Epithelial cell of proximal tubule (primary cell): ENCODE measurements around the gene UBA7. TPM values are rescaled to one million over a fixed set of nuclear protein-coding genes. Genes with fewer than 3 reads are reported as not detected.

Source experiments
- DNase-seq: peaks from one replicate; pipeline ENCODE4 v3.0.0-alpha.2; 2011; ENCODE audit warnings: low read depth
- H3K4me3 ChIP-seq: 2 replicates; pipeline ENCODE4 v1.5.1; 2011; ENCODE audit warnings: low read depth, mild to moderate bottlenecking, low read length
- CTCF ChIP-seq: conservative IDR thresholded peaks from 2 replicates; pipeline ENCODE4 v1.5.1; 2012; ENCODE audit warnings: low read depth, mild to moderate bottlenecking, low read length
- total RNA-seq: library from RNA; depleted of rRNA; stranded (reverse); fragments of >200 nt; gene quantifications from 2 replicates; pipeline ENCODE4 v1.2.3, GENCODE V29; 2015

The UBA7 gene
- total RNA-seq, 1 donor from 2014 or later, result 12.2 TPM

DNA sequence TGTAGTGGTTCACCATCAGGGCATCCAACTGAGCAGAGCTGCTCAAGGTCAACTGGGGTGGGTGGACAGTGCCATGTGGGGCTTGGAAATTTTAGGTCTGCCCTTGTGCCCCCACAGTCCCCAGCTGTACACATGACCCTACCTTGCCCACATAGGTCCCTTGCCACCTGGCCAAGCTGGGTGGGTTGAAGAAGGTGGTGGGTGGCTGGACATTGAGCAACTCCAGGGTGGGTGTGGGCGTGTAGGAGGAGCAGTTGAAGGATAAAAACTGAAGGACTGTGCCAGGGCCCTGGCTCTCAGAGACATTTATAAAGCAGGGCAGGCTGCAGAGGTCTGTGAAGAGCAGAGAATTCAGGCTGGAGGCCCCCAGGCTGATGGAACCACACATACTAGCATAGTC, 14.6 kb downstream of the UBA7 start:
- no peak overlapping the region for H3K4me3 ChIP-seq
- no peak for TF ChIP-seq CTCF
- DNase-seq, result no peak

DNA sequence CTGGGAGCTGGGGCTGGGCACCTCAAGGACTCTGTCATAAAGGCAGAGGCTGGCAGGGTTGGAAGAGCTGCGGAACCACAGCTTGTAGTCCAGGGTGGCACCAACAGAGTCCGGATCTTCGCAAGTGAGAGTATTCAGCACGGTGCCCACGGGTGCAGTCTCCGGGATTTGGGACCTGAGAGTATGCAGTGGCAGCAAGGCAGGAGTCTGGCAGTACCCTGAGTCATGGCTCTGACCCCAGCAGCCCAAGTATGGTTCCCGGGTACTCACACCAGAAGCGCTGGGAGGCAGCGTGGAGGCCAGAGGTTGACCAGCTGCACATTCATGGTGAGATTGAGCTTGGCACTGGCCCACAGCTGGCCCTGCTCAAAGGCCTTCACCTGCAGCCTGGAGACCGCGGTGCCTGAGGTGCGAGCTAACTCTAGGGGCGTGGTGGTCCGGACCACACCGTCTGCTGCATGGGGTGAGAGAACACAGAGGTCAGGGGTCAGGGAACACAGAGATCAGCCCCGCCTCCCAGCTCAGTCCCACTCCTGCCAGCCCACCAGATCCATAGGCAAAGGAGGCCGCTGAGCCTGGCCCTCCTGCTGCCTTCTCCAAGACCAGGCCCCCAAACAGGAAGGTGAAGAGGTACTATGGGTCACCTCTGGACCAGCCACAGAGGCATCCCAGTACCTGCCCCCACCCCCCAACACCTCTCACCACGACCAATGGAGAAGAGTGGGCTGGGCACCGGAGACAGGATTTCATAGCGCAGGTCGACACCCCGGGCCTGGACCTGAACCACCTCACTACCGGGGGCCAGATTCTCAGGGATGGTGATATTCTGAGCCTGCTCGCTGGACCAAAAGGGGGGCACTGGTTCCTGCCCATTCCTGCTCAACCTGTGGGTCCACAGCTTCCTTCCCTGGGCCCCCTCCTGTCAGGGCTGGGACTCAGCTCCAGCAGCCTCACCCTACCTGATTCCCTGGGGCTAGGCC, 18.5 kb downstream of the UBA7 start:
- H3K4me3 ChIP-seq, result no peak overlapping the region
- no peak for DNase-seq
- TF ChIP-seq CTCF, result no peak

GRCh38 chr3:49794431-49794830, 19.3 kb downstream of the UBA7 start:
- no peak for DNase-seq
- TF ChIP-seq CTCF, result no peak
- no peak overlapping the region for H3K4me3 ChIP-seq

- no peak for TF ChIP-seq CTCF
- DNase-seq, result no peak
- no peak overlapping the region for H3K4me3 ChIP-seq
Measured at GRCh38 chr3:49793486-49794085, 20.2 kb downstream of the UBA7 start.

- TF ChIP-seq CTCF, result no peak
- DNase-seq, result no peak
- no peak overlapping the region for H3K4me3 ChIP-seq
Measured at GRCh38 chr3:49792371-49793150, 21.2 kb downstream of the UBA7 start.

DNA sequence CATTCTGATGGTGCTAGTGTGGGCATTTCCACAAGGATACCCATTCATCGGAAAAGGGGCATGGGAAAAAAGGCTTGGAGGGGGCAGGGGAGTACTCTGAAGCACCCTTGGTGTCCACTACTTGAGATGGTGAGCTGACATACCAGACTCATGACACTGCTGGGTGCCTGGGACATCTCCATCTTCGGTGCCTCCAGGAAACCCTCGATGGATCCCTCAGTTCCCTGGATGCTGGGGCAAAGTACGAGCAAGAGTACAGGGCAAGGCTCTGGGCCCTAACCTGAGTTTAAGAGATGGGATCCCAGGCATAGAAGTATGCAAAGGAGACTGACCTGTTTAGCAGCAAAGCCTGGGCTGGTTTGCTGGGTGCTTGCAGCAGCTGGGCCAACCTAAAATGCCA, 22.2 kb downstream of the UBA7 start:
- no peak for TF ChIP-seq CTCF
- no peak overlapping the region for H3K4me3 ChIP-seq
- DNase-seq, result no peak
